ENCODE measurements around the gene TAPBP.

TAPBP gene

GRCh38 chr6:33317669-33318425 lies 4.0 kb upstream of the TAPBP start, which contains the start of gene ZBTB22:
Gene ZBTB22 (minus strand): TSS chr6:33317744. CDS start chr6:33316916, 828 bp downstream.
- no peak within 1 kb of the TSS for H3K14ac ChIP-seq (ENCODE audit: low read length)
- H3K36me3 ChIP-seq (replicated peaks in 1 of 2; ENCODE audit: control insufficient read depth in 2 of 2, insufficient read depth in 2 of 2, low read length in 2 of 2), result peaks cover 30 to 50% of the 10 kb centered on the region in 2 donors
- H3K4me3 ChIP-seq (ENCODE audit: low read length in 2 of 2), result peak within 1 kb of the TSS; percentile 53 to 87
- H4K91ac ChIP-seq (ENCODE audit: low read depth, low read length, poor library complexity), result no peak within 1 kb of the TSS
- DNase-seq (ENCODE audit: low spot score), result peak; percentile 100
- H2BK120ac ChIP-seq (ENCODE audit: low read depth, low read length), result no peak within 1 kb of the TSS
- no peak within 1 kb of the TSS for H2BK5ac ChIP-seq (ENCODE audit: low read length)
- H3K27me3 ChIP-seq (ENCODE audit: control insufficient read depth in 3 of 3, insufficient read depth in 3 of 3, low read depth in 1 of 3, low read length in 3 of 3), result peaks cover 0 to 6% (median 0%) of the 10 kb centered on the region in 3 experiments
- peak within 1 kb of the TSS; percentile 75 for H2AFZ ChIP-seq (ENCODE audit: low read length)
- H3K9ac ChIP-seq (ENCODE audit: low read depth, low read length, poor library complexity), result peak within 1 kb of the TSS; percentile 63
- H3K27ac ChIP-seq (replicated peaks; ENCODE audit: low read length), result peak within 1 kb of the TSS; percentile 95
- H3K4ac ChIP-seq (ENCODE audit: low read length), result no peak within 1 kb of the TSS
- H2AK5ac ChIP-seq (ENCODE audit: low read depth, low read length), result peak within 1 kb of the TSS; percentile 19
- no peak within 1 kb of the TSS for H4K8ac ChIP-seq (ENCODE audit: low read depth, low read length)
- peaks cover 23 to 39% of the 10 kb centered on the region in 2 donors for H3K4me1 ChIP-seq (ENCODE audit: control insufficient read depth in 2 of 2, insufficient read depth in 1 of 2, low read depth in 1 of 2, low read length in 2 of 2)
- WGBS, 2 donors (ENCODE audit: extremely low coverage in 2 of 2, insufficient read length in 2 of 2, insufficient replicate concordance in 1 of 2), result no CpG with 5 or more reads among the region's 44 CpGs
- H2BK15ac ChIP-seq (ENCODE audit: low read length), result peak within 1 kb of the TSS; percentile 16
- no peak within 1 kb of the TSS for H2BK12ac ChIP-seq (ENCODE audit: low read length)
- H3K9me3 ChIP-seq (replicated peaks in 1 of 2; ENCODE audit: control insufficient read depth in 2 of 2, insufficient read depth in 1 of 2, low read depth in 1 of 2, low read length in 2 of 2), result no peaks in the 10 kb centered on the region
- peaks cover 10% of the 10 kb centered on the region for H3K79me1 ChIP-seq (ENCODE audit: low read depth, low read length)
- peak within 1 kb of the TSS; percentile 19 for H3K23ac ChIP-seq (ENCODE audit: low read depth, low read length, poor library complexity)
- peak within 1 kb of the TSS; percentile 66 for H3K18ac ChIP-seq (ENCODE audit: low read length)
- peak within 1 kb of the TSS; percentile 70 for H3K4me2 ChIP-seq (ENCODE audit: insufficient read depth, low read length, poor library complexity, severe bottlenecking)

- no CpG with 5 or more reads among the region's 27 CpGs for WGBS, 2 donors (ENCODE audit: extremely low coverage in 2 of 2, insufficient read length in 2 of 2, insufficient replicate concordance in 1 of 2)
- Histone ChIP-seq H4K8ac (ENCODE audit: low read depth, low read length) (no peak overlapping the region), H4K91ac (ENCODE audit: low read depth, low read length, poor library complexity) (no peak overlapping the region), H2BK5ac (ENCODE audit: low read length) (no peak overlapping the region), H3K9me3 (replicated peaks in 1 of 2; ENCODE audit: control insufficient read depth in 2 of 2, insufficient read depth in 1 of 2, low read depth in 1 of 2, low read length in 2 of 2) (no peaks in the 10 kb centered on the region), H3K27ac (replicated peaks; ENCODE audit: low read length) (peak overlapping the region; percentile 95), H3K9ac (ENCODE audit: low read depth, low read length, poor library complexity) (no peak overlapping the region), H2BK12ac (ENCODE audit: low read length) (no peak overlapping the region), H3K36me3 (replicated peaks in 1 of 2; ENCODE audit: control insufficient read depth in 2 of 2, insufficient read depth in 2 of 2, low read length in 2 of 2) (peaks cover 30 to 50% of the 10 kb centered on the region in 2 donors), H3K4ac (ENCODE audit: low read length) (no peak overlapping the region), H3K4me2 (ENCODE audit: insufficient read depth, low read length, poor library complexity, severe bottlenecking) (peak overlapping the region; percentile 43), H3K18ac (ENCODE audit: low read length) (no peak overlapping the region), H3K14ac (ENCODE audit: low read length) (no peak overlapping the region), H2AK5ac (ENCODE audit: low read depth, low read length) (no peak overlapping the region), H2BK15ac (ENCODE audit: low read length) (no peak overlapping the region), H2BK120ac (ENCODE audit: low read depth, low read length) (no peak overlapping the region), H2AFZ (ENCODE audit: low read length) (peak overlapping the region; percentile 75), H3K27me3 (ENCODE audit: control insufficient read depth in 3 of 3, insufficient read depth in 3 of 3, low read depth in 1 of 3, low read length in 3 of 3) (peaks cover 0 to 9% (median 0%) of the 10 kb centered on the region in 3 experiments), H3K4me3 (ENCODE audit: low read length in 2 of 2) (peak overlapping the region; percentile 53 to 59), H3K4me1 (ENCODE audit: control insufficient read depth in 2 of 2, insufficient read depth in 1 of 2, low read depth in 1 of 2, low read length in 2 of 2) (peaks cover 26 to 41% of the 10 kb centered on the region in 2 donors), H3K79me1 (ENCODE audit: low read depth, low read length) (peaks cover 10% of the 10 kb centered on the region), H3K23ac (ENCODE audit: low read depth, low read length, poor library complexity) (no peak overlapping the region)
- DNase-seq (ENCODE audit: low spot score), result no peak
Measured at GRCh38 chr6:33317419-33317668, 3.5 kb upstream of the TAPBP start.

- Histone ChIP-seq H2AFZ (ENCODE audit: low read length) (no peak overlapping the region), H2BK15ac (ENCODE audit: low read length) (peak overlapping the region; percentile 16), H3K9ac (ENCODE audit: low read depth, low read length, poor library complexity) (no peak overlapping the region), H3K18ac (ENCODE audit: low read length) (no peak overlapping the region), H3K27ac (replicated peaks; ENCODE audit: low read length) (no peak overlapping the region), H3K23ac (ENCODE audit: low read depth, low read length, poor library complexity) (peak overlapping the region; percentile 32), H3K4ac (ENCODE audit: low read length) (no peak overlapping the region), H2BK120ac (ENCODE audit: low read depth, low read length) (no peak overlapping the region), H3K79me1 (ENCODE audit: low read depth, low read length) (peaks cover 7% of the 10 kb centered on the region), H3K4me3 (ENCODE audit: low read length in 2 of 2) (peak overlapping the region; percentile 53 to 59), H2BK12ac (ENCODE audit: low read length) (no peak overlapping the region), H3K27me3 (ENCODE audit: control insufficient read depth in 3 of 3, insufficient read depth in 3 of 3, low read depth in 1 of 3, low read length in 3 of 3) (peaks cover 0 to 14% (median 0%) of the 10 kb centered on the region in 3 experiments), H2BK5ac (ENCODE audit: low read length) (no peak overlapping the region), H3K9me3 (replicated peaks in 1 of 2; ENCODE audit: control insufficient read depth in 2 of 2, insufficient read depth in 1 of 2, low read depth in 1 of 2, low read length in 2 of 2) (no peaks in the 10 kb centered on the region), H3K14ac (ENCODE audit: low read length) (no peak overlapping the region), H4K91ac (ENCODE audit: low read depth, low read length, poor library complexity) (no peak overlapping the region), H3K4me1 (ENCODE audit: control insufficient read depth in 2 of 2, insufficient read depth in 1 of 2, low read depth in 1 of 2, low read length in 2 of 2) (peaks cover 28 to 42% of the 10 kb centered on the region in 2 donors), H3K4me2 (ENCODE audit: insufficient read depth, low read length, poor library complexity, severe bottlenecking) (peak overlapping the region; percentile 43), H3K36me3 (replicated peaks in 1 of 2; ENCODE audit: control insufficient read depth in 2 of 2, insufficient read depth in 2 of 2, low read length in 2 of 2) (peaks cover 30 to 50% of the 10 kb centered on the region in 2 donors), H4K8ac (ENCODE audit: low read depth, low read length) (no peak overlapping the region), H2AK5ac (ENCODE audit: low read depth, low read length) (peak overlapping the region; percentile 19)
- WGBS, 2 donors (ENCODE audit: extremely low coverage in 2 of 2, insufficient read length in 2 of 2, insufficient replicate concordance in 1 of 2), result no CpG with 5 or more reads among the region's 19 CpGs
- DNase-seq (ENCODE audit: low spot score), result no peak
Measured at GRCh38 chr6:33316603-33317418, 2.9 kb upstream of the TAPBP start.

Data from neuronal stem cell (in vitro differentiated cells).